ENCODE data around the gene GPR162. TPM values are rescaled to one million over a fixed set of nuclear protein-coding genes. Genes with fewer than 3 reads are reported as not detected.

GPR162 gene
- polyA plus RNA-seq, 1 donor (not counting 4 experiments of a cell fraction or from before 2014, with no cell fraction given) = 0.09 TPM

DNA sequence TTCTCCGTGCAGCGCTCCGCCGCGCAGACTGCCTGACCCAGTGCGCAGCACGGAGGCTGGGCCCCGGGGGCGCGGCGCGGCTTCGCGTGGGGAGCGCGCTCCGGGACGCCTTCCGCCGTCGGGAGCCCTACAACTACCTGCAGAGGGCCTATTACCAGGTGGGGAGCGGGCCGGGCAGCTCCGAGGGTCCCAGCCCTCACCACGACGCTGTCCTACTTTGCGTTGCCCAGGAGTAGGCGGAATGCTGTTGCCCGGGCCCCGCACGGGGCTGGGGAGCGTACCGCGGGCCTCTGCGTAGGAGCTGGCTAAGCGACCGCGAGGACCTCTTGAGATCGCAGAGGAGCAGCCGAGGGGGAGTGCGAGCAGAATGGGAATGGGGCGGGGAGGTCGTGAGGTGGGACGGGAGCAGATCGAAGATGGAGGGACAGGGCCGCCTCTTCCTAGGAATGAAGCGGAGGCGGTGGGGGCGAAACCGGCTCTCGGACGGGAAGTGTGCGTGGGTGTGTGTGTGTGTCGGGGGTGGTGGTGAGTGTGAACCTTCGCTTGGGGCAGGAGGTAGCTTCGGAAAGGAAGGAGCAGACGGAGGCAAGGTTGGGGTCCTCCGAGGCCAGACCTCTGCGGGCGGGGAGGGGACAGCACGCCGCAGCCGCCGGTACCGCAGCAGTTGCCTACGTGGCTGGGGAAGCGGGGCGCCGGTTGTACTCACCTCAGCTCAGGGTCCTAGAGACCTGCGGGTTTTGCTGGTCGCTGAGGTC, 7.3 kb downstream of the GPR162 start:
- Histone ChIP-seq H3K79me2 (ENCODE audit: control insufficient read depth, insufficient read depth, low read length) (no peaks in the 10 kb centered on the region), H3K4me1 (ENCODE audit: control insufficient read depth, extremely low read depth, insufficient read depth, low read length) (peaks cover 12% of the 10 kb centered on the region), H3K27ac (ENCODE audit: control insufficient read depth, insufficient read depth, low read length) (no peak overlapping the region), H3K27me3 (ENCODE audit: control insufficient read depth, extremely low read depth, insufficient read depth, low read length) (peaks cover 49% of the 10 kb centered on the region), H3K4me2 (ENCODE audit: control insufficient read depth, extremely low read depth, insufficient read depth, low read depth, low read length) (peak overlapping the region; percentile 85), H3K9ac (ENCODE audit: control insufficient read depth, extremely low read depth, insufficient read depth, low read length) (peak overlapping the region; percentile 71), H3K9me1 (ENCODE audit: control insufficient read depth, extremely low read depth, insufficient read depth, low read length) (no peaks in the 10 kb centered on the region), H3K4me3 (ENCODE audit: control insufficient read depth in 2 of 3, extremely low read depth in 1 of 3, insufficient read depth in 2 of 3, low read depth in 1 of 3, low read length in 3 of 3) (peak overlapping the region; percentile 62 to 83 (median 82)), H2AFZ (ENCODE audit: control insufficient read depth, low read length) (peak overlapping the region; percentile 89), H3K9me3 (ENCODE audit: control insufficient read depth, low read depth, low read length) (no peaks in the 10 kb centered on the region), H3K36me3 (ENCODE audit: control insufficient read depth in 2 of 2, extremely low read depth in 1 of 2, insufficient read depth in 2 of 2, low read length in 2 of 2) (no peaks in the 10 kb centered on the region), H4K20me1 (ENCODE audit: control insufficient read depth, extremely low read depth, insufficient read depth, low read length) (no peaks in the 10 kb centered on the region)
- DNase-seq (ENCODE audit: low read depth, low spot score) (no peak), FAIRE-seq (no peak)
- dilution Hi-C loops (cut with MboI; ENCODE audit: extremely low pct_ligation_motif_present, low sequenced_read_pairs) = no loop called here
- TF ChIP-seq, protein P1, sequence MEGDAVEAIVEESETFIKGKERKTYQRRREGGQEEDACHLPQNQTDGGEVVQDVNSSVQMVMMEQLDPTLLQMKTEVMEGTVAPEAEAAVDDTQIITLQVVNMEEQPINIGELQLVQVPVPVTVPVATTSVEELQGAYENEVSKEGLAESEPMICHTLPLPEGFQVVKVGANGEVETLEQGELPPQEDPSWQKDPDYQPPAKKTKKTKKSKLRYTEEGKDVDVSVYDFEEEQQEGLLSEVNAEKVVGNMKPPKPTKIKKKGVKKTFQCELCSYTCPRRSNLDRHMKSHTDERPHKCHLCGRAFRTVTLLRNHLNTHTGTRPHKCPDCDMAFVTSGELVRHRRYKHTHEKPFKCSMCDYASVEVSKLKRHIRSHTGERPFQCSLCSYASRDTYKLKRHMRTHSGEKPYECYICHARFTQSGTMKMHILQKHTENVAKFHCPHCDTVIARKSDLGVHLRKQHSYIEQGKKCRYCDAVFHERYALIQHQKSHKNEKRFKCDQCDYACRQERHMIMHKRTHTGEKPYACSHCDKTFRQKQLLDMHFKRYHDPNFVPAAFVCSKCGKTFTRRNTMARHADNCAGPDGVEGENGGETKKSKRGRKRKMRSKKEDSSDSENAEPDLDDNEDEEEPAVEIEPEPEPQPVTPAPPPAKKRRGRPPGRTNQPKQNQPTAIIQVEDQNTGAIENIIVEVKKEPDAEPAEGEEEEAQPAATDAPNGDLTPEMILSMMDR (optimal IDR thresholded peaks at IDR 0.05 in 1 of 3, IDR thresholded peaks at IDR 0.05 in 1 of 3, conservative IDR thresholded peaks at IDR 0.05 in 1 of 3; ENCODE audit: extremely low read depth in 1 of 3, insufficient read depth in 2 of 3, low read length in 3 of 3) = no peak
- TF ChIP-seq EZH2 (IDR thresholded peaks at IDR 0.05; ENCODE audit: low read length) = peak; percentile 48

DNA sequence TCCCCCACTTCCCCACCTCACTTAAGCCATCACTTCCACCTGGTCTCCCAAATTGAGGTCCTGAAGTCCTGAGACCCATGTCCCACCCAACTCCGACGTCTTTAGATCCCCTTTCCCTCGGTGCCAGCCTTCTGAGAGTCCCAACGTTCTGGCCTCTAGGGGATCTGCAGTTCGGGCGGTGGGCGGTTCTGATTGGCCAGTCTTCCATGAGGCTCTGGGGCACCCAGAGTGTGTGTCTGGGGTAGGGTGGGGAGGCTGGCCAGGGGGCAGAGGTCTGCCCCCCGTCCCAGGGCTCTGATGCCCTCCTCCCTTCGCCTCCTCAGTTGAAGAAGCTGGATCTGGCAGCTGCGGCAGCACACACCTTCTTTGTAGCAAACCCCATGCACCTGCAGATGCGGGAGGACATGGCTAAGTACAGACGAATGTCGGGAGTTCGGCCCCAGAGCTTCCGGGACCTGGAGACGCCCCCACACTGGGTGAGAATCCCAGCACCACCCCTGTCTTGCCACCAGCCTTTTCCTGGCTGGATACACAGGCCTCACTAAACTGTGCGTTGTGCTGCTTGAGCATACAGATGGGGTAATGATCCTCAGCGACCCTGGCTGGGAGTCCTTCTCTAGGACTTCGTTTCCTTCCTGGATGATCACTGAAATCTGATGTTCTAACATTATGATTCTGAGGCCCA, 8.1 kb downstream of the GPR162 start:
- no peaks in the 10 kb centered on the region for H3K9me3 ChIP-seq (ENCODE audit: control insufficient read depth, low read depth, low read length)
- H3K27ac ChIP-seq (ENCODE audit: control insufficient read depth, insufficient read depth, low read length) = no peak overlapping the region
- H3K27me3 ChIP-seq (ENCODE audit: control insufficient read depth, extremely low read depth, insufficient read depth, low read length) = peaks cover 42% of the 10 kb centered on the region
- peak overlapping the region; percentile 71 for H3K9ac ChIP-seq (ENCODE audit: control insufficient read depth, extremely low read depth, insufficient read depth, low read length)
- DNase-seq (ENCODE audit: low read depth, low spot score) (no peak), FAIRE-seq (no peak)
- peak overlapping the region; percentile 85 for H3K4me2 ChIP-seq (ENCODE audit: control insufficient read depth, extremely low read depth, insufficient read depth, low read depth, low read length)
- H3K79me2 ChIP-seq (ENCODE audit: control insufficient read depth, insufficient read depth, low read length) = no peaks in the 10 kb centered on the region
- no peaks in the 10 kb centered on the region for H4K20me1 ChIP-seq (ENCODE audit: control insufficient read depth, extremely low read depth, insufficient read depth, low read length)
- dilution Hi-C loops (cut with MboI; ENCODE audit: extremely low pct_ligation_motif_present, low sequenced_read_pairs) = no loop called here
- H3K4me3 ChIP-seq (ENCODE audit: control insufficient read depth in 2 of 3, extremely low read depth in 1 of 3, insufficient read depth in 2 of 3, low read depth in 1 of 3, low read length in 3 of 3) = peak overlapping the region; percentile 62 to 83 (median 82)
- no peak for TF ChIP-seq EZH2 (IDR thresholded peaks at IDR 0.05; ENCODE audit: low read length)
- TF ChIP-seq, protein P1 (optimal IDR thresholded peaks at IDR 0.05 in 1 of 3, IDR thresholded peaks at IDR 0.05 in 1 of 3, conservative IDR thresholded peaks at IDR 0.05 in 1 of 3; ENCODE audit: extremely low read depth in 1 of 3, insufficient read depth in 2 of 3, low read length in 3 of 3) = peak in 1 of 3 experiments; percentile 14
- peak overlapping the region; percentile 89 for H2AFZ ChIP-seq (ENCODE audit: control insufficient read depth, low read length)
- no peaks in the 10 kb centered on the region for H3K9me1 ChIP-seq (ENCODE audit: control insufficient read depth, extremely low read depth, insufficient read depth, low read length)
- H3K36me3 ChIP-seq (ENCODE audit: control insufficient read depth in 2 of 2, extremely low read depth in 1 of 2, insufficient read depth in 2 of 2, low read length in 2 of 2) = no peaks in the 10 kb centered on the region
- peaks cover 12% of the 10 kb centered on the region for H3K4me1 ChIP-seq (ENCODE audit: control insufficient read depth, extremely low read depth, insufficient read depth, low read length)
